Right cardiac atrium (tissue), 5 donors: ENCODE measurements around the gene DNAJC6. TPM values are rescaled to one million over a fixed set of nuclear protein-coding genes. Genes with fewer than 3 reads are reported as not detected.
"Not testable (repeated sequence)": the region's sequence is repeated elsewhere in the genome, so short reads cannot be mapped to it uniquely, and the experiment has no call there.

ENCODE experiments used
- ATAC-seq, 2 donors: fragments of 200-7000 bp; cut with Tn5 transposase; one replicate each; pipeline versions ENCODE4 v1.8.0 to v1.9.1; 2020; ENCODE audit warnings: moderate library complexity in 2 of 2, mild to moderate bottlenecking in 1 of 2
- DNase-seq, 3 donors: peaks; one replicate each; pipeline ENCODE4 v3.0.0-alpha.2; 2020
- H3K27ac ChIP-seq: one replicate; pipeline ENCODE4 v1.5.1; 2013; ENCODE audit warnings: mild to moderate bottlenecking, low read length, control low read depth, moderate library complexity
- H3K27me3 ChIP-seq: one replicate; pipeline ENCODE4 v1.6.1; 2013; ENCODE audit not compliant: control insufficient read depth, insufficient read depth
- H3K4me1 ChIP-seq: one replicate; pipeline ENCODE4 v1.6.1; 2013; ENCODE audit warnings: low read length; ENCODE audit not compliant: control insufficient read depth, insufficient read depth
- H3K4me3 ChIP-seq: one replicate; pipeline ENCODE4 v1.5.1; 2013; ENCODE audit warnings: low read length, control low read depth
- H3K9me3 ChIP-seq: one replicate; pipeline ENCODE4 v1.6.1; 2013; ENCODE audit warnings: low read length; ENCODE audit not compliant: control insufficient read depth
- WGBS: extraction: QIAGEN DNeasy Blood & Tissue Kit; methylation state at CpG from one replicate; pipeline ENCODE4 v1.1.7; 2013; 5-methylcytosine and 5-hydroxymethylcytosine counted together
- intact Hi-C, 4 donors: fragments of 100-400 bp; cut with DNase I; formaldehyde crosslinking; loops; one replicate each; pipeline versions ENCODE4 v1.11.0 to v1.14.0; 2022 to 2023
- polyA plus RNA-seq: library from polyadenylated mRNA; stranded (reverse); fragments of 200-250 nt; gene quantifications from one replicate; pipeline ENCODE4 v1.2.3, GENCODE V29; 2013
- total RNA-seq, 4 donors: library from RNA; stranded (reverse); fragmentation: NEBNext Ultra II Directional; extraction: Animal tissue kit (Norgen Biotek cat#: 25700); gene quantifications; one replicate each; pipeline ENCODE4 v1.2.1, GENCODE V29; 2021
- donor health status: healthy with polysubstance abuse.
- donor health status: DM: no; HTN: yes; CAD: no.
- donor health status: DM: no; HTN: no; CAD: no.
- donor health status: DM: no; HTN: yes; CAD: no; lungs with severe emphysema.
- donor health status: DM: yes; HTN: yes; CAD: no.

The DNAJC6 gene
- total and polyA plus RNA-seq, 5 donors: 6.1 to 26.8 (median 23.4) TPM

- intact Hi-C loops: no loop called here
- ATAC-seq: no peak
Measured at GRCh38 chr1:65269612-65270011, 39.7 kb upstream of the DNAJC6 start.

GRCh38 chr1:65276197-65276939 is 33.0 kb upstream of the DNAJC6 start:
- ATAC-seq: no peak
- no peaks in the 10 kb centered on the region for H3K9me3 ChIP-seq
- no peak for DNase-seq
- no peaks in the 10 kb centered on the region for H3K27me3 ChIP-seq
- H3K4me3 ChIP-seq: no peak overlapping the region
- intact Hi-C loops: no loop called here
- WGBS: 40% methylated on average over 1 of the region's 1 CpG
- no peak overlapping the region for H3K27ac ChIP-seq
- no peaks in the 10 kb centered on the region for H3K4me1 ChIP-seq

More at GRCh38 chr1:65269612-65270011, 39.7 kb upstream of the DNAJC6 start:
- Histone ChIP-seq H3K27ac (no peak overlapping the region), H3K4me3 (no peak overlapping the region), H3K9me3 (no peaks in the 10 kb centered on the region), H3K27me3 (no peaks in the 10 kb centered on the region), H3K4me1 (no peaks in the 10 kb centered on the region)
- DNase-seq: no peak
- WGBS: 74% methylated on average over 2 of the region's 2 CpGs

DNA sequence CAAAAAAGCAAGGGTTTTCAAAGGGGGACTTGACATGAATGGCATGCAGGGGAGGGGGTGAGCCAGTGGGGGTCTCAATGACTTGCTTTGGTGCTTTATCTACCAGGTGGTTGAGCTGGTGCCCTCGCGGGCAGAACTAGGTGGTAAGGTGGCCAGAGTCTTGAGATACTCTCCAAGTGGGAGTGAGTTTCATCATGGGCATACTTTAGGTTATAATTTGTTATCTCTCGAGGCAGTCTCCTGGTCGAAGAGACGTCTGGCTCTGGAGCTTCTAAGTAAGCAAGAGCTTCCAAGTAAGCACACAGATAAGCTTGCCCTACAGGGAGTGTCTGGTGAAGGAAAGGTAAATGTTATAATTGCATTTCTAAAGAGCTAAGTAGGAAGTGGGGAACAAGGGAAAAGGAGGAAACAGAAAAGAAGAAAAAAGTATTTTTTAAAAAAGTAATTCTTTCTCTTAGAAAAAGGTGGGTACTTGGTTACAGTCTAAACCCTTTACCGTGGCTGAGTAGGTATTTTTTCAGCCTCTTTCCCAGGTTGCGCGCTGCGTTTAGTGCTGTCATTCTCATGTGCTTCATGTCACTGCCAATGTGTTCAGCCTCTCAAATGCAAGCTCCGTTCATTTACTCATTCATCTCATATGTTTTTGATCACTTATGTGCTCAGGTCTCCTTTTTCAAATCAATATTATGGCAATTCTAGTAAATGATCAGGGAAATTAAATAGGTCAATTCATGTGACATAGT is 31.6 kb upstream of the DNAJC6 start:
- Histone ChIP-seq H3K4me3 (no peak overlapping the region), H3K27me3 (no peaks in the 10 kb centered on the region), H3K27ac (peak overlapping the region; percentile 27), H3K4me1 (no peaks in the 10 kb centered on the region), H3K9me3 (no peaks in the 10 kb centered on the region)
- WGBS: 46% methylated on average over 10 of the region's 10 CpGs
- ATAC-seq: peak in 1 of 2 donors; percentile 47
- no peak for DNase-seq
- intact Hi-C loops: no loop called here

GRCh38 chr1:65278376-65279069 is 30.8 kb upstream of the DNAJC6 start:
- peak overlapping the region; percentile 9 for H3K4me3 ChIP-seq
- intact Hi-C loops: no loop called here
- H3K9me3 ChIP-seq: no peaks in the 10 kb centered on the region
- ATAC-seq (peak in 1 of 2 donors; percentile 40), DNase-seq (no peak)
- peak overlapping the region; percentile 59 for H3K27ac ChIP-seq
- H3K4me1 ChIP-seq: no peaks in the 10 kb centered on the region
- no peaks in the 10 kb centered on the region for H3K27me3 ChIP-seq
- 22% methylated on average over 5 of the region's 5 CpGs for WGBS

GRCh38 chr1:65279070-65279779 is 30.1 kb upstream of the DNAJC6 start:
- H3K9me3 ChIP-seq: no peaks in the 10 kb centered on the region
- H3K4me3 ChIP-seq: peak overlapping the region; percentile 9
- DNase-seq: no peak
- H3K4me1 ChIP-seq: no peaks in the 10 kb centered on the region
- intact Hi-C loops: no loop called here
- peak overlapping the region; percentile 59 for H3K27ac ChIP-seq
- 28% methylated on average over 5 of the region's 5 CpGs for WGBS
- no peak for ATAC-seq
- no peaks in the 10 kb centered on the region for H3K27me3 ChIP-seq

DNA sequence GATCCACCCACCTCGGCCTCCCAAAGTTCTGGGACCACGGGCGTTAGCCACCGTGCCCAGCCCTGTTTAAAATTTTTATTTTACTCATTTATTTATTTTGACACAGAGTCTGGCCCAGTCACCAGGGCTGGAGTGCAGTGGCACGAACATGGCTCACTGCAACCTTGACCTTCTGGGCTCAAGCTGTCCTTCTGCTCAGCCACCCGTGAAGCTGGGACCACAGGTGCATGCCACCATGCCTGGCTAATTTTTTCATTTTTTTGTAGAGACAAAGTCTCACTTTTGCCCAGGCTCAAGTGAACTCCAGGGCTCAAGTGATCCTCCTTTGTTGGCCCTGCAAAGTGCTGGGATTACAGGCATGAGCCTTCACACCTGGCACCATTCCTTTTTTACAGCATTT is 27.5 kb upstream of the DNAJC6 start:
- DNase-seq (no peak), ATAC-seq (no peak)
- Histone ChIP-seq H3K27ac (no peak overlapping the region), H3K9me3 (no peaks in the 10 kb centered on the region), H3K4me3 (no peak overlapping the region), H3K4me1 (no peaks in the 10 kb centered on the region), H3K27me3 (no peaks in the 10 kb centered on the region)
- 92% methylated on average over 6 of the region's 6 CpGs for WGBS
- intact Hi-C loops: no loop called here

DNA sequence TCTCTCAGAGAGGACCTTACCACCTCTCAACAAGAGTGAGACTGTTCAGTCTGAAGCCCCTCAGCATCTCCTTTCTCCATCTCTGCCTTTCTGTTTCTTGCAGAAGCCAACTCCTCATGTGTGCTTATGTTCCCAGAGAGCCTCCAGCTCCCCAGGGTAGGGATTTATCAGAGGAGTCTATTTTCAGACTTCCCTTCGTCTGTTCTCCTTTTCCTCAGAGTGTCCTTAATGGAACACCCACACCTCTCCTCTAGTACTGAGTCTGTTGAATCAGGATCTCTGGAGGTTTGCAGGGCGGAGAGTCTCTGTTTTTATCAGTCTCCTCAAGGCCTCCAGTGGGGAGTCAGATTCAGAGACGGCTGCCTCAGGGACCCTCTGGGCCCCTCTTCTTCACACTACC is 25.1 kb upstream of the DNAJC6 start:
- Histone ChIP-seq H3K27ac (no peak overlapping the region), H3K9me3 (no peaks in the 10 kb centered on the region), H3K27me3 (no peaks in the 10 kb centered on the region), H3K4me3 (no peak overlapping the region), H3K4me1 (no peaks in the 10 kb centered on the region)
- intact Hi-C loops: no loop called here
- 45% methylated on average over 3 of the region's 3 CpGs for WGBS
- DNase-seq (no peak), ATAC-seq (no peak)

DNA sequence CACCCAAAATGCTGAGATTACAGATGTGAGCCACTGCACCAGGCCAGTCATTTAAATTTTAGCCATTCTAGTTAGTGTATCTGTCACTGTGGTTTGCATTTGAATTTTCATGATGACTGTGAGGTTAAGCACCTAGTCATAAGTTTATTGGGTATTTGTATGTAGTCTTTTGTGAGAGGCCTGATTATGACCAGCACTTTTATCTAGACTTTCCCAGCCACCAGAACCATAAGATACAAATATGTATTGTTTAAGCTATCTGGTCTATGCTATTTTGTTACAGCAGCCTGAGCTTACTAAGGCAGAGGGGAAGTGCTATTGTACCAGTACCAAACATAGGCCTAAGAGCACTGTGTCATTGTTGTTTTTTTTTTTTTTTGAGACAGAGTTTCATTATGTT is 19.9 kb upstream of the DNAJC6 start:
- DNase-seq (no peak), ATAC-seq (no peak)
- Histone ChIP-seq H3K27me3 (no peaks in the 10 kb centered on the region), H3K4me3 (no peak overlapping the region), H3K4me1 (peaks cover 5% of the 10 kb centered on the region), H3K27ac (no peak overlapping the region), H3K9me3 (no peaks in the 10 kb centered on the region)
- intact Hi-C loops: no loop called here

GRCh38 chr1:65291818-65292217 is 17.5 kb upstream of the DNAJC6 start:
- H3K27ac ChIP-seq, H3K27me3 ChIP-seq, H3K9me3 ChIP-seq, H3K4me3 ChIP-seq, H3K4me1 ChIP-seq, DNase-seq, ATAC-seq, intact Hi-C loops: not testable (repeated sequence)
- 83% methylated on average over 9 of the region's 9 CpGs for WGBS

DNA sequence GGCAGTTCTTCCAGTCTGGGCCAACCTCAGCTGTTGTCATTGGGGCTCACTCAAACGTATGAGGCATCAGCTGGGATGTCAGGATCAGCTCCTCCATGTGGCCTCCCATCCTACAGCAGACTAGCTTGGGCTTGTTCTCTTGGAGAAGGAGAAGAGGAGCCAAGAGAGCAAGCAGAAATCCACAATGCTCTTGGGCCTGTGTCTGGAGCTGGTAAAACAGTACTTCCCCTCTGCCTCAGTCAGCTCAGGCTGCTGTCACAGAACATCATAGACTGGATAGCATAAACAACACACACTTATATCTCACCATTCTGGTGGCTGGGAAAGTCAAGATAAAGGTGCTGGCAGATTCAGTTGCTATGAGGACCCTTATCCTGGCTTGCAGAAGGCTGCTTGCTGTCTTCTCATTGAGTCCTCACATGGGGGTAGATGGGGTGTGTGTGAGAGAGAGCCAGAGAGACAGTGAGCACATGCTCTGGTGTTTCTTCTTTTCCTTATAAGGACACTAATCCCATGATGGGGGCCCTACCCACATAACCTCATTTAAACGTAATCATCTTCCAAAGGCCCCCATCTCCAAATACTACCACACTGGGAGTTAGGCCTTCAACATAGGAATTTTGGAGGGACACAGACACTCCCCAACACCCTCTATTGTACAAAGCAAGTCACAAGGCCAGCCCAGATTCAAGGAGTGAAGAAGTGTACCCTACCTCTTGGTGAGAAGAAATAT is 16.3 kb upstream of the DNAJC6 start:
- H3K4me1 ChIP-seq: peaks cover 5% of the 10 kb centered on the region
- ATAC-seq (peak in 1 of 2 donors; percentile 19), DNase-seq (no peak)
- H3K4me3 ChIP-seq: no peak overlapping the region
- intact Hi-C loops: no loop called here
- WGBS: 60% methylated on average over 2 of the region's 2 CpGs
- H3K27ac ChIP-seq: no peak overlapping the region
- no peaks in the 10 kb centered on the region for H3K27me3 ChIP-seq
- no peaks in the 10 kb centered on the region for H3K9me3 ChIP-seq
